MM.1S (cell line): ENCODE data around the gene DSTN.

Experiments used
- DNase-seq: peaks from one replicate; pipeline ENCODE4 v3.0.0-alpha.2; 2015
- H2AFZ ChIP-seq: fragments of 300-600 bp; sonication (generic); 2 replicates; pipeline ENCODE4 v1.6.0; 2016; ENCODE audit warnings: antibody characterized with exemption, low read length
- H3F3A ChIP-seq: fragments of 300-600 bp; sonication (generic); 2 replicates; pipeline ENCODE4 v1.6.1; 2016; ENCODE audit warnings: mild to moderate bottlenecking, antibody characterized with exemption, low read length, moderate library complexity, mixed read lengths; ENCODE audit not compliant: insufficient read depth
- H3K27ac ChIP-seq: fragments of 300-600 bp; sonication (generic); 2 replicates; pipeline ENCODE4 v1.5.1; 2016; ENCODE audit warnings: mild to moderate bottlenecking, low read length
- H3K27me3 ChIP-seq: fragments of 300-600 bp; sonication (generic); replicated peaks from 2 replicates; pipeline ENCODE4 v1.6.0; 2016; ENCODE audit warnings: low read length; ENCODE audit not compliant: insufficient read depth
- H3K36me3 ChIP-seq: fragments of 300-600 bp; sonication (generic); replicated peaks from 2 replicates; pipeline ENCODE4 v1.6.1; 2016; ENCODE audit warnings: mild to moderate bottlenecking, low read length, mixed read lengths; ENCODE audit not compliant: insufficient read depth
- H3K4me1 ChIP-seq: fragments of 300-600 bp; sonication (generic); 2 replicates; pipeline ENCODE4 v1.6.1; 2016; ENCODE audit warnings: low read length, mixed read lengths
- H3K4me2 ChIP-seq: fragments of 300-600 bp; sonication (generic); 2 replicates; pipeline ENCODE4 v1.6.0; 2016; ENCODE audit warnings: low read depth, low read length
- H3K4me3 ChIP-seq: fragments of 300-600 bp; sonication (generic); 2 replicates; pipeline ENCODE4 v1.5.1; 2016; ENCODE audit warnings: low read length, mixed read lengths
- H3K79me2 ChIP-seq: fragments of 300-600 bp; sonication (generic); 2 replicates; pipeline ENCODE4 v1.6.1; 2016; ENCODE audit warnings: mixed run types, low read length, mixed read lengths
- H3K9ac ChIP-seq: fragments of 300-600 bp; sonication (generic); 2 replicates; pipeline ENCODE4 v1.6.1; 2016; ENCODE audit warnings: low read length, mixed read lengths
- H3K9me2 ChIP-seq: fragments of 300-600 bp; sonication (generic); replicated peaks from 2 replicates; pipeline ENCODE4 v1.6.1; 2016; ENCODE audit warnings: mild to moderate bottlenecking, low read length, mixed read lengths; ENCODE audit not compliant: insufficient read depth
- H3K9me3 ChIP-seq: fragments of 300-600 bp; sonication (generic); replicated peaks from 2 replicates; pipeline ENCODE4 v1.6.1; 2016; ENCODE audit warnings: mild to moderate bottlenecking, low read length, mixed read lengths; ENCODE audit not compliant: insufficient read depth
- H4K20me1 ChIP-seq: fragments of 300-600 bp; sonication (generic); 2 replicates; pipeline ENCODE4 v1.6.1; 2016; ENCODE audit warnings: mild to moderate bottlenecking, low read length, moderate library complexity, mixed read lengths; ENCODE audit not compliant: insufficient read depth
- CTCF ChIP-seq: fragments of 300-600 bp; sonication (generic); IDR thresholded peaks from 2 replicates; pipeline ENCODE4 v1.5.1; 2016; ENCODE audit warnings: antibody characterized with exemption, low read length, mixed read lengths
- EZH2 ChIP-seq: fragments of 300-600 bp; sonication (generic); optimal IDR thresholded peaks from 2 replicates; pipeline ENCODE3; 2017; ENCODE audit warnings: low read depth, mild to moderate bottlenecking, antibody characterized with exemption, low read length, mixed read lengths
- EZH2phosphoT487 ChIP-seq: fragments of 300-600 bp; sonication (generic); IDR thresholded peaks from 2 replicates; pipeline ENCODE4 v1.6.1; 2018; ENCODE audit warnings: antibody characterized with exemption, low read length

DSTN gene

GRCh38 chr20:17613328-17614175 is 43.7 kb downstream of the DSTN start:
- no peaks in the 10 kb centered on the region for H3K9me3 ChIP-seq
- no peak overlapping the region for H3K4me2 ChIP-seq
- no peaks in the 10 kb centered on the region for H3K9me2 ChIP-seq
- peaks cover 10% of the 10 kb centered on the region; the same call in 1 of the 2 replicates for H3K79me2 ChIP-seq
- H3K36me3 ChIP-seq, result peaks cover 18% of the 10 kb centered on the region
- peaks cover 52% of the 10 kb centered on the region for H3F3A ChIP-seq
- H3K27me3 ChIP-seq, result no peaks in the 10 kb centered on the region
- no peak for DNase-seq
- H3K9ac ChIP-seq, result no peak overlapping the region
- peaks cover 5% of the 10 kb centered on the region for H4K20me1 ChIP-seq
- no peak overlapping the region for H2AFZ ChIP-seq
- no peak overlapping the region for H3K27ac ChIP-seq
- peaks cover 18% of the 10 kb centered on the region for H3K4me1 ChIP-seq
- no peak overlapping the region for H3K4me3 ChIP-seq
- TF ChIP-seq EZH2, result no peak

GRCh38 chr20:17614176-17614811 is 44.4 kb downstream of the DSTN start:
- Histone ChIP-seq H3K9ac (no peak overlapping the region), H3K27ac (no peak overlapping the region), H4K20me1 (peaks cover 5% of the 10 kb centered on the region), H3K4me1 (peaks cover 18% of the 10 kb centered on the region), H3K79me2 (peaks cover 10% of the 10 kb centered on the region; the same call in 1 of the 2 replicates), H3K4me3 (no peak overlapping the region), H3K36me3 (peaks cover 18% of the 10 kb centered on the region), H3K27me3 (no peaks in the 10 kb centered on the region), H3K4me2 (no peak overlapping the region), H2AFZ (no peak overlapping the region), H3K9me3 (no peaks in the 10 kb centered on the region), H3K9me2 (no peaks in the 10 kb centered on the region), H3F3A (peaks cover 50% of the 10 kb centered on the region)
- no peak for DNase-seq
- TF ChIP-seq EZH2phosphoT487 (no peak), EZH2 (no peak), CTCF (no peak)

GRCh38 chr20:17614812-17615644 is 45.2 kb downstream of the DSTN start:
- H3K9me3 ChIP-seq, result no peaks in the 10 kb centered on the region
- peaks cover 18% of the 10 kb centered on the region for H3K36me3 ChIP-seq
- DNase-seq, result no peak
- H3K9me2 ChIP-seq, result no peaks in the 10 kb centered on the region
- no peak overlapping the region for H3K4me3 ChIP-seq
- peaks cover 5% of the 10 kb centered on the region; the same call in 1 of the 2 replicates for H3K79me2 ChIP-seq
- no peak overlapping the region for H3K27ac ChIP-seq
- TF ChIP-seq EZH2, result no peak
- no peak for TF ChIP-seq CTCF
- no peak for TF ChIP-seq EZH2phosphoT487
- H2AFZ ChIP-seq, result no peak overlapping the region
- H3K4me1 ChIP-seq, result peaks cover 13% of the 10 kb centered on the region
- no peak overlapping the region for H3K4me2 ChIP-seq
- no peaks in the 10 kb centered on the region for H3K27me3 ChIP-seq
- H3F3A ChIP-seq, result peaks cover 47% of the 10 kb centered on the region
- peaks cover 5% of the 10 kb centered on the region for H4K20me1 ChIP-seq
- no peak overlapping the region for H3K9ac ChIP-seq
